Endodermal cell (in vitro differentiated cells): ENCODE results near the gene PRDM16. TPM values are rescaled to one million over a fixed set of nuclear protein-coding genes. Genes with fewer than 3 reads are reported as not detected.

ENCODE experiments used
- DNase-seq: peaks from one replicate; pipeline ENCODE4 v3.0.0-alpha.2; 2017
- H3K27ac ChIP-seq: 2 replicates; pipeline ENCODE4 v1.5.1; 2013; ENCODE audit warnings: mild to moderate bottlenecking, low read depth, low read length, moderate library complexity
- H3K27me3 ChIP-seq: 2 replicates; pipeline ENCODE4 v1.6.1; 2013; ENCODE audit warnings: mild to moderate bottlenecking, low read length, moderate library complexity; ENCODE audit not compliant: insufficient read depth, control insufficient read depth, poor library complexity, severe bottlenecking
- H3K36me3 ChIP-seq: 2 replicates; pipeline ENCODE4 v1.7.0; 2013; ENCODE audit warnings: mild to moderate bottlenecking, low read length, moderate library complexity; ENCODE audit not compliant: control insufficient read depth, insufficient read depth
- H3K4me1 ChIP-seq: one replicate; pipeline ENCODE4 v1.7.0; 2013; ENCODE audit warnings: low read length; ENCODE audit not compliant: control insufficient read depth, insufficient read depth
- H3K4me3 ChIP-seq: 2 replicates; pipeline ENCODE4 v1.5.1; 2013; ENCODE audit warnings: mild to moderate bottlenecking, low read length, moderate library complexity
- H3K9ac ChIP-seq: 2 replicates; pipeline ENCODE4 v1.6.1; 2013; ENCODE audit warnings: mild to moderate bottlenecking, low read length, moderate library complexity; ENCODE audit not compliant: poor library complexity, severe bottlenecking; ENCODE audit errors: extremely low read depth
- H3K9me3 ChIP-seq: 2 replicates; pipeline ENCODE4 v1.6.1; 2013; ENCODE audit warnings: mild to moderate bottlenecking, low read length, moderate library complexity; ENCODE audit not compliant: control insufficient read depth
- H3K27ac Mint-ChIP-seq: 2 replicates; pipeline ENCODE4 v1.8.0; 2020; ENCODE audit warnings: mixed read lengths
- H3K27me3 Mint-ChIP-seq: 2 replicates; pipeline ENCODE4 v1.8.0; 2021; ENCODE audit warnings: mild to moderate bottlenecking, mixed read lengths; ENCODE audit not compliant: insufficient read depth
- H3K36me3 Mint-ChIP-seq: 2 replicates; pipeline ENCODE4 v1.8.0; 2020; ENCODE audit warnings: low read depth, mixed read lengths
- H3K4me1 Mint-ChIP-seq: 2 replicates; pipeline ENCODE4 v1.8.0; 2020; ENCODE audit warnings: mixed read lengths
- H3K4me3 Mint-ChIP-seq: 2 replicates; pipeline ENCODE4 v1.8.0; 2020; ENCODE audit warnings: mild to moderate bottlenecking, moderate library complexity, mixed read lengths
- H3K9me3 Mint-ChIP-seq: 2 replicates; pipeline ENCODE4 v1.8.0; 2020; ENCODE audit warnings: mild to moderate bottlenecking, mixed read lengths
- WGBS, 2 experiments: methylation state at CpG; one replicate each; pipeline versions ENCODE4 v1.1.5 to v1.1.7; 2013; ENCODE audit warnings: missing lambda C conversion rate in 2 of 2, mixed read lengths in 1 of 2; ENCODE audit not compliant: insufficient coverage in 1 of 2, insufficient read length in 1 of 2; 5-methylcytosine and 5-hydroxymethylcytosine counted together
- total RNA-seq, 2 donors: library from RNA; stranded (reverse); fragmentation: NEBNext Ultra II Directional in 1 of 2; extraction: Animal tissue kit (Norgen Biotek cat#: 25700) in 1 of 2; gene quantifications; 2 replicates in 1 of 2; 3 replicates in 1 of 2; pipeline ENCODE4 v1.2.1, GENCODE V29; 2021
- TF ChIP-seq, protein P1 (sequence below): fragments of 200-600 bp; sonication (generic); conservative IDR thresholded peaks from 2 replicates; pipeline ENCODE4 v1.5.0; 2021; ENCODE audit warnings: antibody characterized with exemption, mild to moderate bottlenecking

PRDM16 gene
- total RNA-seq, 2 donors from 2014 or later: 2.1 to 4.0 TPM

GRCh38 chr1:3337798-3338724 is 269.1 kb downstream of the PRDM16 start:
- H3K4me3 ChIP-seq: no peak overlapping the region
- Mint-ChIP-seq H3K36me3 (no peaks in the 10 kb centered on the region), H3K27me3 (peaks cover 7% of the 10 kb centered on the region), H3K27ac (no peak overlapping the region), H3K4me3 (no peak overlapping the region), H3K9me3 (peaks cover 21% of the 10 kb centered on the region), H3K4me1 (no peaks in the 10 kb centered on the region)
- DNase-seq: no peak
- H3K36me3 ChIP-seq: no peaks in the 10 kb centered on the region
- no peak overlapping the region for H3K27ac ChIP-seq
- TF ChIP-seq, protein P1, sequence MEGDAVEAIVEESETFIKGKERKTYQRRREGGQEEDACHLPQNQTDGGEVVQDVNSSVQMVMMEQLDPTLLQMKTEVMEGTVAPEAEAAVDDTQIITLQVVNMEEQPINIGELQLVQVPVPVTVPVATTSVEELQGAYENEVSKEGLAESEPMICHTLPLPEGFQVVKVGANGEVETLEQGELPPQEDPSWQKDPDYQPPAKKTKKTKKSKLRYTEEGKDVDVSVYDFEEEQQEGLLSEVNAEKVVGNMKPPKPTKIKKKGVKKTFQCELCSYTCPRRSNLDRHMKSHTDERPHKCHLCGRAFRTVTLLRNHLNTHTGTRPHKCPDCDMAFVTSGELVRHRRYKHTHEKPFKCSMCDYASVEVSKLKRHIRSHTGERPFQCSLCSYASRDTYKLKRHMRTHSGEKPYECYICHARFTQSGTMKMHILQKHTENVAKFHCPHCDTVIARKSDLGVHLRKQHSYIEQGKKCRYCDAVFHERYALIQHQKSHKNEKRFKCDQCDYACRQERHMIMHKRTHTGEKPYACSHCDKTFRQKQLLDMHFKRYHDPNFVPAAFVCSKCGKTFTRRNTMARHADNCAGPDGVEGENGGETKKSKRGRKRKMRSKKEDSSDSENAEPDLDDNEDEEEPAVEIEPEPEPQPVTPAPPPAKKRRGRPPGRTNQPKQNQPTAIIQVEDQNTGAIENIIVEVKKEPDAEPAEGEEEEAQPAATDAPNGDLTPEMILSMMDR: no peak
- peaks cover 8% of the 10 kb centered on the region for H3K9me3 ChIP-seq
- H3K4me1 ChIP-seq: no peaks in the 10 kb centered on the region
- no peak overlapping the region for H3K9ac ChIP-seq
- 91 to 95% methylated on average over 10 to 18 of the region's 18 CpGs for WGBS, 2 experiments
- no peaks in the 10 kb centered on the region for H3K27me3 ChIP-seq

DNA sequence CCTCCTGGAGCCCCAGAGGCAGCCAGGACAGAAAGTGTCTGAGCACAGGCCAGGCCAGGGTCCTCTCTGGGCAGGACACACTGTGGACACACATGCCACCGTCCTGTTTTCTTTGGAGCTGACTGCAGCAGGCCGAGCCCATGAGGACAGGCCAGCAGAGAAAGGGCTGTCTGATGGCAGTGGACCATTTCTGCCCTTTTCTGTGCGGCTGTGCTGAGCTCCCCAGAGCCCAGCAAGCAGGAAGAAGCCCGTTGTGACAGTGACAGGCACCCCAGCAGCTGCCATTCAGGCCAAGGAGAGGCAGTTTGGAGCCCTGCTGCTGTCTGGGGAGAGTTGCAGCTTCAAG is 269.7 kb downstream of the PRDM16 start:
- H3K36me3 Mint-ChIP-seq: no peaks in the 10 kb centered on the region
- H3K4me3 Mint-ChIP-seq: no peak overlapping the region
- no peak for DNase-seq
- TF ChIP-seq, protein P1: no peak
- Histone ChIP-seq H3K36me3 (no peaks in the 10 kb centered on the region), H3K4me1 (no peaks in the 10 kb centered on the region), H3K27ac (no peak overlapping the region), H3K27me3 (no peaks in the 10 kb centered on the region), H3K4me3 (no peak overlapping the region), H3K9ac (no peak overlapping the region), H3K9me3 (peaks cover 9% of the 10 kb centered on the region)
- peaks cover 28% of the 10 kb centered on the region for H3K9me3 Mint-ChIP-seq
- H3K27me3 Mint-ChIP-seq: peaks cover 4% of the 10 kb centered on the region
- no peak overlapping the region for H3K27ac Mint-ChIP-seq
- 80 to 85% methylated on average over 4 of the region's 4 CpGs for WGBS, 2 experiments
- H3K4me1 Mint-ChIP-seq: no peaks in the 10 kb centered on the region

GRCh38 chr1:3339856-3340255 is 270.9 kb downstream of the PRDM16 start:
- no peak overlapping the region for H3K27ac Mint-ChIP-seq
- peaks cover 39% of the 10 kb centered on the region for H3K9me3 Mint-ChIP-seq
- no peaks in the 10 kb centered on the region for H3K27me3 ChIP-seq
- H3K4me1 Mint-ChIP-seq: no peaks in the 10 kb centered on the region
- H3K4me3 Mint-ChIP-seq: no peak overlapping the region
- no peaks in the 10 kb centered on the region for H3K4me1 ChIP-seq
- H3K4me3 ChIP-seq: no peak overlapping the region
- DNase-seq: no peak
- H3K27me3 Mint-ChIP-seq: peaks cover 2% of the 10 kb centered on the region
- peaks cover 20% of the 10 kb centered on the region for H3K9me3 ChIP-seq
- H3K9ac ChIP-seq: no peak overlapping the region
- H3K36me3 Mint-ChIP-seq: no peaks in the 10 kb centered on the region
- H3K36me3 ChIP-seq: no peaks in the 10 kb centered on the region
- WGBS, 2 experiments: 90 to 96% methylated on average over 10 to 12 of the region's 12 CpGs
- no peak overlapping the region for H3K27ac ChIP-seq
- TF ChIP-seq, protein P1: no peak
